Suppressor macrophage (primary cell): ENCODE results near the gene NDUFB11.
"Not testable (repeated sequence)": the region's sequence is repeated elsewhere in the genome, so short reads cannot be mapped to it uniquely, and the experiment has no call there.

Experiments used
- DNase-seq, 4 experiments: peaks; one replicate each; pipeline ENCODE4 v3.0.0-alpha.2; 2020 to 2022

The NDUFB11 gene

GRCh38 chrX:47146121-47146935 is 1.8 kb upstream of the NDUFB11 start:
- peak in 1 of 4 experiments; percentile 2 for DNase-seq

GRCh38 chrX:47145395-47146120 is 1.1 kb upstream of the NDUFB11 start:
- DNase-seq, result no peak

GRCh38 chrX:47143894-47144625 is 442 bp downstream of the NDUFB11 start:
- peak; percentile 18 to 69 (median 48) for DNase-seq

GRCh38 chrX:47138171-47138570 is 6.3 kb downstream of the NDUFB11 start:
- DNase-seq, result no peak

- DNase-seq, result not testable (repeated sequence)
These were observed 8.9 kb downstream of the NDUFB11 start for GRCh38 chrX:47135650-47136049.

GRCh38 chrX:47133493-47133892 is 11.0 kb downstream of the NDUFB11 start:
- no peak for DNase-seq

GRCh38 chrX:47129899-47130358 is 14.6 kb downstream of the NDUFB11 start:
- DNase-seq, result no peak

GRCh38 chrX:47129157-47129898 is 15.2 kb downstream of the NDUFB11 start:
- peak; percentile 90 to 94 (median 92) for DNase-seq

- DNase-seq, result not testable (repeated sequence)
These were observed 20.0 kb downstream of the NDUFB11 start for GRCh38 chrX:47124466-47124865.

GRCh38 chrX:47116551-47117110 is 27.9 kb downstream of the NDUFB11 start:
- not testable (repeated sequence) for DNase-seq

- no peak for DNase-seq
These were observed 32.1 kb downstream of the NDUFB11 start for GRCh38 chrX:47112316-47112954.

- not testable (repeated sequence) for DNase-seq
These were observed 33.4 kb downstream of the NDUFB11 start for GRCh38 chrX:47110936-47111615.

- no peak for DNase-seq
These were observed 43.3 kb downstream of the NDUFB11 start for GRCh38 chrX:47101206-47101605.

- no peak for DNase-seq
These were observed 46.0 kb downstream of the NDUFB11 start for GRCh38 chrX:47098338-47099094.

- DNase-seq, result no peak
These were observed 47.5 kb downstream of the NDUFB11 start for GRCh38 chrX:47097018-47097417.

- DNase-seq, result no peak
These were observed 50.6 kb downstream of the NDUFB11 start for GRCh38 chrX:47093860-47094259.

- peak; percentile 1 to 43 (median 24) for DNase-seq
These were observed 51.3 kb downstream of the NDUFB11 start for GRCh38 chrX:47093248-47093647.
